Progenitor cell of endocrine pancreas (in vitro differentiated cells): ENCODE results near the gene CHMP1B. TPM values are rescaled to one million over a fixed set of nuclear protein-coding genes. Genes with fewer than 3 reads are reported as not detected.
"Not testable (repeated sequence)": the region's sequence is repeated elsewhere in the genome, so short reads cannot be mapped to it uniquely, and the experiment has no call there.

Experiments used
- DNase-seq: peaks from one replicate; pipeline ENCODE4 v3.0.0; 2021; ENCODE audit warnings: low spot score; ENCODE audit not compliant: unreplicated experiment
- H3K27ac Mint-ChIP-seq: 2 replicates; pipeline ENCODE4 v1.8.0; 2021; ENCODE audit warnings: mild to moderate bottlenecking, moderate library complexity, mixed read lengths
- H3K27me3 Mint-ChIP-seq: 2 replicates; pipeline ENCODE4 v1.8.0; 2021; ENCODE audit warnings: mixed read lengths
- H3K36me3 Mint-ChIP-seq: 2 replicates; pipeline ENCODE4 v1.8.0; 2022; ENCODE audit warnings: mixed read lengths; ENCODE audit not compliant: insufficient read depth
- H3K4me1 Mint-ChIP-seq: 2 replicates; pipeline ENCODE4 v1.8.0; 2021; ENCODE audit warnings: low read depth, mixed read lengths
- H3K4me3 Mint-ChIP-seq: 2 replicates; pipeline ENCODE4 v1.8.0; 2021; ENCODE audit warnings: low read depth, mild to moderate bottlenecking, moderate library complexity, mixed read lengths
- H3K9me3 Mint-ChIP-seq: 2 replicates; pipeline ENCODE4 v1.8.0; 2021; ENCODE audit warnings: low read depth, mixed read lengths
- CTCF ChIP-seq: fragments of 200-600 bp; sonication (generic); IDR thresholded peaks from one replicate; pipeline ENCODE4 v1.5.0; 2021; ENCODE audit warnings: antibody characterized with exemption, mild to moderate bottlenecking; ENCODE audit not compliant: unreplicated experiment
- total RNA-seq: library from RNA; stranded (reverse); gene quantifications from 2 replicates; pipeline ENCODE4 v1.2.1, GENCODE V29; 2021

CHMP1B gene
- total RNA-seq, 1 donor from 2014 or later, result 48.3 TPM

GRCh38 chr18:11888726-11889125 lies 37.5 kb downstream of the CHMP1B start:
- DNase-seq, result no peak
- H3K27ac Mint-ChIP-seq, result no peak overlapping the region
- H3K27me3 Mint-ChIP-seq, result no peaks in the 10 kb centered on the region

DNA sequence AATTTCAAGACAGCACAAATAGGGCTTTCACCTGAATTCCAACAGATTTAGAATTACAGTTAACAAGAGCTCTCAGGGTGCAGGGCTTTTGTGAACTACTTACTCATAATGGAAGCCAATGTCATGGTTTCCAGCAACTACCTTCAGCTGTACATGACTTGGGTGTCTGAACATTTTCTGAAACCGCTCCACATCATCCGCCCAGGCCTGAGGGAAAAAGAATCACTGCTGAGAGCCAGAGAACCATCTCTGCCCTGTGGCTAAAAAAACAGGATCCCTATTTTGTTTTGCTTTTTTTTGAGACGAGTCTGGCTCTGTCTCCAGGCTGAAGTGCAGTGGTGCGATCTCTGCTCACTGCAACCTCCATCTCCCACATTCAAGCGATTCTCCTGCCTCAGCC lies 38.1 kb downstream of the CHMP1B start:
- no peak for DNase-seq
- Mint-ChIP-seq H3K4me3 (no peak overlapping the region), H3K27ac (no peak overlapping the region), H3K9me3 (no peaks in the 10 kb centered on the region), H3K27me3 (no peaks in the 10 kb centered on the region), H3K36me3 (peaks cover 19% of the 10 kb centered on the region), H3K4me1 (peaks cover 7% of the 10 kb centered on the region)
- TF ChIP-seq CTCF, result no peak

More at GRCh38 chr18:11888726-11889125, 37.5 kb downstream of the CHMP1B start:
- H3K36me3 Mint-ChIP-seq, result peaks cover 19% of the 10 kb centered on the region
- peaks cover 7% of the 10 kb centered on the region for H3K4me1 Mint-ChIP-seq
- no peak overlapping the region for H3K4me3 Mint-ChIP-seq
- no peak for TF ChIP-seq CTCF
- no peaks in the 10 kb centered on the region for H3K9me3 Mint-ChIP-seq

DNA sequence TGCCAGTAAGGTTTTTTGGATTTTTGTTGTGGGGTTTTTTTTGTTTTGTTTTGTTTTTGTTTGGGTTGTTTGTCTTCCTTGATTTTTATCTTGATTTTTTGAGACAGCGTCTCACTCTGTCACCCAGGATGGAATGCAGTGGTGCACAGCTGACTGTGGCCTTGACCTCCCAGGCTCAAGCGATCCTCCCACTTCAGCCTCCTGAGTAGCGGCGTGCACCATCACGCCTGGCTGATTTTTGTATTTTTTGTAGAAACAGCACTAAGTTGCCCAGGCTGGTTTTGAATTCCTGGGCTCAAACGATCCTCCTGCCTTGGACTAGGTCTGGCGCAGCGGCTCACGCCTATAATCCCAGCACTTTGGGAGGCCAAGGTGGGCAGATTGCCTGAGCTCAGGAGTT lies 40.5 kb downstream of the CHMP1B start:
- no peaks in the 10 kb centered on the region for H3K27me3 Mint-ChIP-seq
- no peaks in the 10 kb centered on the region for H3K9me3 Mint-ChIP-seq
- H3K36me3 Mint-ChIP-seq, result peaks cover 17% of the 10 kb centered on the region
- H3K27ac Mint-ChIP-seq, result no peak overlapping the region
- DNase-seq, result no peak
- H3K4me3 Mint-ChIP-seq, result no peak overlapping the region
- peaks cover 6% of the 10 kb centered on the region for H3K4me1 Mint-ChIP-seq
- TF ChIP-seq CTCF, result no peak

DNA sequence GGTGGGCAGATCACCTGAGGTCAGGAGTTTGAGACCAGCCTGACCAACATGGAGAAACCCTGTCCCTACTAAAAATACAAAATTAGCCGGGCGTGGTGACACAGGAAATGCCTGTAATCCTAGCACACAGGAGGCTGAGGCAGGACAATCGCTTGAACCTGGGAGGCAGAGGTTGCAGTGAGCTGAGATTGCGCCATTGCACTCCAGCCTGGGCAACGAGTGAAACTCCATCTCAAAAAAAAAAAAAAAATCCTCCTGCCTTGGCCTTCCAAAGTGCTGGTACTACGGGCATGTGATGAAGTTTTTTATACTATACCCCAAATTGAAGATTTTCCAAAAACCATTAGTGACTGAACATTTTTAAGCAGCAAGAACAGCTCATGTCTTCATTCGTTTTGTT lies 41.2 kb downstream of the CHMP1B start:
- H3K9me3 Mint-ChIP-seq, H3K27ac Mint-ChIP-seq, H3K4me3 Mint-ChIP-seq, H3K4me1 Mint-ChIP-seq, DNase-seq, H3K27me3 Mint-ChIP-seq: not testable (repeated sequence)
- peaks cover 18% of the 10 kb centered on the region for H3K36me3 Mint-ChIP-seq

DNA sequence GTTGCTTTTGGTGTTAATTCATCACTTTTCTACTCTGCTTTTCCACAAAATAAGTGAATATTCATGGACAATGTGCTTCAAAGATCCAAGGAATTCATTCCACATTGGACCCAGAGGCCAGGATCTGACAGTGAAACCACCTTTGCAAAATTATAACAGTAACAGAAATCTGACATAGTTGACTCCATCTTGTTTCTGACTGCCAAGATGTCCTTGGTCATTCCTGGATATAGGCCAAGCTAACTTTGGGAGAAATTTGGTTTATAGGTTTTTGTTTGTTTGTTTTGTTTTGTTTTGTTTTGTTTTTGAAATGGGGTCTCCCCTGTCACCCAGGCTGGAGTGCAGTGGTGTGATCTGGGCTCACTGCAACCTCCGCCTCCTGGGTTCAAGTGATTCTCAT lies 46.6 kb downstream of the CHMP1B start:
- H3K9me3 Mint-ChIP-seq, result no peaks in the 10 kb centered on the region
- no peaks in the 10 kb centered on the region for H3K27me3 Mint-ChIP-seq
- peaks cover 11% of the 10 kb centered on the region for H3K4me1 Mint-ChIP-seq
- no peak for DNase-seq
- H3K36me3 Mint-ChIP-seq, result peaks cover 11% of the 10 kb centered on the region
- H3K4me3 Mint-ChIP-seq, result no peak overlapping the region
- no peak overlapping the region for H3K27ac Mint-ChIP-seq
- TF ChIP-seq CTCF, result no peak

GRCh38 chr18:11899063-11899462 lies 47.9 kb downstream of the CHMP1B start:
- H3K27ac Mint-ChIP-seq, result no peak overlapping the region
- peaks cover 8% of the 10 kb centered on the region for H3K36me3 Mint-ChIP-seq
- peaks cover 17% of the 10 kb centered on the region for H3K4me1 Mint-ChIP-seq
- no peak for DNase-seq
- TF ChIP-seq CTCF, result no peak
- H3K27me3 Mint-ChIP-seq, result no peaks in the 10 kb centered on the region
- H3K4me3 Mint-ChIP-seq, result no peak overlapping the region
- no peaks in the 10 kb centered on the region for H3K9me3 Mint-ChIP-seq
